HEK293T (cell line): ENCODE results near the gene ANKRD13B.

Experiments
- CTCF ChIA-PET: fragments of 350-600 bp; formaldehyde crosslinking; extraction: SDS; loops from one replicate; lab custom pipeline; 2021; ENCODE audit warnings: antibody characterized with exemption, inconsistent platforms; lab: Yijun Ruan, JAX
- POLR2A ChIA-PET: fragments of 350-600 bp; formaldehyde crosslinking; extraction: SDS; loops from one replicate; lab custom pipeline; 2020; ENCODE audit warnings: antibody characterized with exemption, inconsistent platforms; lab: Yijun Ruan, JAX
- DNase-seq: peaks from one replicate; pipeline ENCODE4 v3.0.0; 2012; ENCODE audit warnings: mixed read lengths; ENCODE audit errors: extremely low spot score
- ARNT ChIP-seq: fragments of 450-650 bp; IDR thresholded peaks from 2 replicates; pipeline ENCODE4 v1.6.1; 2017; ENCODE audit warnings: mild to moderate bottlenecking
- BHLHE40 ChIP-seq: fragments of 450-650 bp; IDR thresholded peaks from 2 replicates; pipeline ENCODE4 v1.6.1; 2016; ENCODE audit warnings: mild to moderate bottlenecking, moderate library complexity, borderline replicate concordance
- CTBP1 ChIP-seq: fragments of 450-650 bp; IDR thresholded peaks from 2 replicates; pipeline ENCODE4 v1.6.1; 2016; ENCODE audit warnings: borderline replicate concordance
- ELF4 ChIP-seq: fragments of 450-650 bp; IDR thresholded peaks from 2 replicates; pipeline ENCODE4 v1.6.1; 2017; ENCODE audit warnings: antibody characterized with exemption
- FOXA1 ChIP-seq: fragments of 450-650 bp; IDR thresholded peaks from 2 replicates; pipeline ENCODE4 v1.6.1; 2016; ENCODE audit warnings: mild to moderate bottlenecking
- FOXK2 ChIP-seq: fragments of 450-650 bp; IDR thresholded peaks from 2 replicates; pipeline ENCODE4 v1.6.1; 2016; ENCODE audit warnings: mild to moderate bottlenecking
- FOXM1 ChIP-seq: fragments of 450-650 bp; IDR thresholded peaks from 2 replicates; pipeline ENCODE4 v1.6.1; 2017; ENCODE audit warnings: mild to moderate bottlenecking, borderline replicate concordance
- HDGF ChIP-seq: fragments of 450-650 bp; IDR thresholded peaks from 2 replicates; pipeline ENCODE4 v1.6.1; 2017; ENCODE audit warnings: antibody characterized with exemption, borderline replicate concordance
- L3MBTL2 ChIP-seq: fragments of 450-650 bp; conservative IDR thresholded peaks from 2 replicates; pipeline ENCODE4 v1.6.1; 2016; ENCODE audit warnings: mild to moderate bottlenecking
- LEF1 ChIP-seq: fragments of 450-650 bp; IDR thresholded peaks from 2 replicates; pipeline ENCODE4 v1.6.1; 2017; ENCODE audit warnings: mild to moderate bottlenecking, borderline replicate concordance
- NFRKB ChIP-seq: fragments of 450-650 bp; IDR thresholded peaks from 2 replicates; pipeline ENCODE4 v1.6.1; 2016; ENCODE audit warnings: mild to moderate bottlenecking, moderate library complexity
- PKNOX1 ChIP-seq: fragments of 450-650 bp; IDR thresholded peaks from 2 replicates; pipeline ENCODE4 v1.6.1; 2016
- SP1 ChIP-seq: fragments of 450-650 bp; IDR thresholded peaks from 2 replicates; pipeline ENCODE4 v1.6.1; 2017
- SUZ12 ChIP-seq: fragments of 450-650 bp; IDR thresholded peaks from 2 replicates; pipeline ENCODE4 v1.6.1; 2016; ENCODE audit warnings: mild to moderate bottlenecking
- TARDBP ChIP-seq: fragments of 450-650 bp; IDR thresholded peaks from 2 replicates; pipeline ENCODE4 v1.6.1; 2016
- ZNF384 ChIP-seq: fragments of 450-650 bp; IDR thresholded peaks from 2 replicates; pipeline ENCODE4 v1.6.1; 2016

Gene ANKRD13B

GRCh38 chr17:29613352-29613837, 20.5 kb downstream of the ANKRD13B start:
- ChIA-PET CTCF (no interaction called here), POLR2A (no interaction called here)
- DNase-seq = no peak
- TF ChIP-seq ELF4 (no peak), FOXA1 (no peak), ZNF384 (no peak), SP1 (no peak), TARDBP (no peak), PKNOX1 (no peak), BHLHE40 (no peak), L3MBTL2 (no peak), FOXM1 (no peak), ARNT (no peak)

GRCh38 chr17:29613856-29614255, 20.9 kb downstream of the ANKRD13B start:
- no peak for TF ChIP-seq NFRKB
- no peak for TF ChIP-seq FOXM1
- no peak for TF ChIP-seq SP1
- TF ChIP-seq PKNOX1 = no peak
- TF ChIP-seq L3MBTL2 = no peak
- no peak for TF ChIP-seq SUZ12
- TF ChIP-seq FOXK2 = no peak
- TF ChIP-seq ELF4 = no peak
- TF ChIP-seq ZNF384 = no peak
- TF ChIP-seq HDGF = no peak
- TF ChIP-seq TARDBP = no peak
- POLR2A ChIA-PET = no interaction called here
- CTCF ChIA-PET = no interaction called here
- no peak for DNase-seq

- no peak for TF ChIP-seq FOXM1
- TF ChIP-seq L3MBTL2 = no peak
- TF ChIP-seq ARNT = no peak
- no peak for TF ChIP-seq FOXA1
- no peak for TF ChIP-seq NFRKB
- no peak for TF ChIP-seq LEF1
- no peak for TF ChIP-seq TARDBP
- TF ChIP-seq ELF4 = no peak
- no peak for TF ChIP-seq PKNOX1
- no peak for TF ChIP-seq BHLHE40
- no peak for TF ChIP-seq FOXK2
- TF ChIP-seq SUZ12 = no peak
- TF ChIP-seq HDGF = no peak
- TF ChIP-seq ZNF384 = no peak
- TF ChIP-seq CTBP1 = no peak
- no peak for TF ChIP-seq SP1
- ChIA-PET CTCF (interaction anchor here (0.5 kb wide), 1 partner anchor 1775 kb away, joined by 3 read pairs; no protein-coding TSS in a partner anchor), POLR2A (no interaction called here)
- no peak for DNase-seq
Observed at GRCh38 chr17:29614349-29615047, 21.6 kb downstream of the ANKRD13B start.

- TF ChIP-seq CTBP1 (no peak), BHLHE40 (no peak), ELF4 (no peak), SUZ12 (no peak), NFRKB (no peak), SP1 (no peak), LEF1 (no peak), ZNF384 (no peak), L3MBTL2 (no peak), PKNOX1 (no peak), HDGF (no peak), ARNT (no peak), TARDBP (no peak), FOXK2 (no peak), FOXA1 (no peak), FOXM1 (no peak)
- DNase-seq = no peak
- ChIA-PET POLR2A (no interaction called here), CTCF (interaction anchor here (0.5 to 0.8 kb wide), 3 partner anchors 66 to 1774 kb away, joined by 3 read pairs; no protein-coding TSS in a partner anchor)
Observed at GRCh38 chr17:29615048-29615385, 22.1 kb downstream of the ANKRD13B start.

- no peak for TF ChIP-seq FOXM1
- no peak for TF ChIP-seq BHLHE40
- no peak for TF ChIP-seq NFRKB
- TF ChIP-seq CTBP1 = no peak
- TF ChIP-seq TARDBP = no peak
- TF ChIP-seq L3MBTL2 = no peak
- TF ChIP-seq FOXK2 = no peak
- no peak for TF ChIP-seq ARNT
- no peak for TF ChIP-seq LEF1
- no peak for TF ChIP-seq SUZ12
- no peak for TF ChIP-seq ZNF384
- TF ChIP-seq HDGF = no peak
- no peak for TF ChIP-seq ELF4
- TF ChIP-seq PKNOX1 = no peak
- TF ChIP-seq FOXA1 = no peak
- TF ChIP-seq SP1 = no peak
- CTCF ChIA-PET = interaction anchor here (0.6 to 1.1 kb wide), 3 partner anchors 25 to 506 kb away, joined by 3 to 5 read pairs (median 3); no protein-coding TSS in a partner anchor
- POLR2A ChIA-PET = no interaction called here
- DNase-seq = no peak
Observed at GRCh38 chr17:29615492-29616299, 22.8 kb downstream of the ANKRD13B start.
